HG03064 (cell line): ENCODE results near the gene TBL2.
"Not testable (repeated sequence)": the region's sequence is repeated elsewhere in the genome, so short reads cannot be mapped to it uniquely, and the experiment has no call there.

Source experiments
- ATAC-seq: cut with Tn5 transposase; IDR thresholded peaks from one replicate; pipeline ENCODE4 v1.9.1; 2021; ENCODE audit warnings: low read depth; ENCODE audit not compliant: unreplicated experiment

Gene TBL2

DNA sequence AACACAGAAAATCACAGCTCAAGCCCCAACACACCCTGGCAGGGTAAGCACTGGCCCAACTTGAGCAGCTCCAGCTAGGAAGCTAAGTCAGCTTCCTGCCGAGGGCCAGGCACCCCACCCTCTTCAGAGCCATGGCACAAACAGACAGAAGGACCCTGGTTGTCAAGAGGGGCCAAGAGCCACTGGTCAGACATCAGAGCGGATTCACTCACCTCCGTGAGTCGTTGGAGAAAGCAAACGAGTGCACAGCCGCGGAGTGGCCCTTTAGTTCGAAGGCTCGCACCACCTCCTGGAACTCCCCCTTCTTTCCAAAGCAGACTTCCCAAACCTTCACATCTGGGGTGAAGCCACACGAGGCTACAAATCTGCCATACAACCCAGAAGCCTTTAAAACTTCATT is 7.4 kb downstream of the TBL2 start:
- no peak for ATAC-seq

GRCh38 chr7:73570521-73570920 is 7.9 kb downstream of the TBL2 start:
- ATAC-seq = no peak

GRCh38 chr7:73569042-73569608 is 9.3 kb downstream of the TBL2 start:
- ATAC-seq = no peak

- ATAC-seq = no peak
These were observed 10.3 kb downstream of the TBL2 start for GRCh38 chr7:73567846-73568685.

- no peak for ATAC-seq
These were observed 11.2 kb downstream of the TBL2 start for GRCh38 chr7:73567140-73567539.

DNA sequence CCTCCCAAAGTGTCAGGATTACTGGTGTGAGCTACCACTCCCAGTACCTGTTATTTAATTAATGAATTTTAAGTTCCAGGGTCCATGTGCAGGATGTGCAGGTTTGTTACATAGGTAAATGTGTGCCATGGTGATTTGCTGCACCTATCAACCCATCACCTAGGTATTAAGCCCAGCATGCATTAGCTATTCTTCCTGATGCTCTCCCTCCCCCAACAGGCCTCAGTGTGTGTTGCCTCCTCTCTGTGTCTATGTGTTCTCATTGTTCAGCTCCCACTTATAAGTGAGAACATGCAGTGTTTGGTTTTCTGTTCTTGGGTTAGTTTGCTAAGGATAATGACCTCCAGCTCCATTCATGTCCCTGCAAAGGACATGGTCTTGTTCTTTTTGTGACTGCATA is 11.9 kb downstream of the TBL2 start:
- ATAC-seq = not testable (repeated sequence)

GRCh38 chr7:73565675-73566340 is 12.6 kb downstream of the TBL2 start:
- no peak for ATAC-seq

GRCh38 chr7:73560109-73560835 is 18.1 kb downstream of the TBL2 start:
- ATAC-seq = no peak

GRCh38 chr7:73557397-73558257 is 20.8 kb downstream of the TBL2 start, which contains the start of gene BCL7B:
Gene BCL7B, minus strand, starts transcription at chr7:73557690. Its CDS starts 112 bp downstream, at chr7:73557578.
- peak; percentile 44 for ATAC-seq

DNA sequence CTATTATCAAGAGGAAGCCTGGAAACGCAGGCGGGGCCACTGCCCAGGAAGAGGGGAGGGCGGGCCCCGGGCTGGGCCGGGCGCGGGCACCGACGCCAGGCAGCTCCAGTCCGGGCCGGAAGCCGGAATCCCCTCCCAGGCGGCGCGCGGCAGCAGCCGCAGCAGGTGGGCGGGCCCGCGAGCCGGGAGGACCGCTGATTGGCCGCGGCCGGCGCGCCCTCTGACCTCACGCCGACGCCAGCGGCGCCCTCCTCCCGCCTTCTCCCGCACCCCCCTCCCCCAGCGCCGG is 21.3 kb downstream of the TBL2 start:
- ATAC-seq = peak; percentile 87

DNA sequence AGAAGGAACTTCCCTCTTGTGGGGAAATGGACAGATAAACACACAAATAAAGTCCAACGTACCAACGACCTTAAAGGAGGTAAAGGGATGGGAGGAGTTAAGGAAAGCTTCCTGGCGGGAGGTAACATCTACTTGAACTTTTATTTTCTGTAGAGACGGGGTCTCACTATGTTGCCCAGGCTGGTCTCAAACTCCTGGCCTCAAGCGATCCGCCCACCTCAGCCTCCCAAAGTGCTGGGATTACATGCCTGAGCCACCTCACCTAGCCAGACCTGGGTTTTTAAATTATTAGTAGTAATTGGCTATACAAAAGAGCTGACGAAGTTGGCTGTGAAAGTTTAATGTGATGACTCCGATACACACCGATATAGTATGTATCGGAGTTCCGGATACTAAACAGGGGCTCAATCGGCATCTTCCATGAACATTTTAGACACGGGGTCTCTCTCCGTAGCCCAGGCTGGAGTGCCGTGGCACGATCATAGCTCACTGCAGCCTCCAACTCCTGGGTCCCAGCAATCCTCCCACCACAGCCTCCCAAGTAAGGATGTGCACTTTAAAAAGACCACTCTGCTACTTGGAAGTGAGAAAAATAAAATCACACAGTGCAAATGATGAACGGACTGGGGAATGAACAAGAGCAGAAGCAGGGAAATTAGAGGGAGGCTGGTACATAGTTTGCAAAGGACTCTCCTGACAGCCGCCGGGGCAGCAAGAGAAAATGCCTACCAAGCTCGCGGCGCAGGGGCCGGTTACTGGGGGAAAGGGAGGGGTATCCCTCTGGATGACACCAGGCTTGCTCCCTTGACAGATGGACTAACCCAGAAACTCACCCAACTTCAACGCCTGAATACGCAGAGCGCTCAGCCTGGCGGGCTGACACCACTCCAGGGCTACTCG is 21.9 kb downstream of the TBL2 start:
- no peak for ATAC-seq

DNA sequence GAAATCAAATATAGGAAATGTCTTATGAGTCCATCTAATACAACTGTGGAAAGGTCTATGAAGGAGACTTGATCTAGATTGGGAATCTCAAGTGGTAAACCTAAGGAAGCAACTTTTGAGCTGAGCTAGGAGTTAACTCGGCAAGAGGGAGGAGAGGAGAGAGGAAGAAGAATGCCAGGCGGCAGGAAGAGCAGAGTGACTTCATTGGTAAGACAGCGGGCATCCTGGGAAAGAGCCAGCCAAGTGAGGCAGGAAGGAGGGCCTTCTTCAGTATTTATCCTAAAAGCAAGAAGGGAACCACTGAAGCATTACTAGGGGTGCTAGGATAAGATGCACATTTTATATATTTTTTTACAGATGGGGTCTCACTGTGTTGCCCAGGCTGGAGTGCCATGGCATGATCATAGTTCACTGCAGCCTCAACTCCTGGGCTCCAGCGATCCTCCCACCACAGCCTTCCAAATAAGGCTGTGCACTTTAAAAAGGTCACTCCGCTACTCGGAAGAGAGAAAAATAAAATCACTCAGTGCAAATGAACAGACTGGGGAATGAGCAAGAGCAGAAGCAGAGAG is 22.9 kb downstream of the TBL2 start:
- no peak for ATAC-seq

GRCh38 chr7:73550093-73550492 is 28.3 kb downstream of the TBL2 start:
- ATAC-seq = not testable (repeated sequence)

DNA sequence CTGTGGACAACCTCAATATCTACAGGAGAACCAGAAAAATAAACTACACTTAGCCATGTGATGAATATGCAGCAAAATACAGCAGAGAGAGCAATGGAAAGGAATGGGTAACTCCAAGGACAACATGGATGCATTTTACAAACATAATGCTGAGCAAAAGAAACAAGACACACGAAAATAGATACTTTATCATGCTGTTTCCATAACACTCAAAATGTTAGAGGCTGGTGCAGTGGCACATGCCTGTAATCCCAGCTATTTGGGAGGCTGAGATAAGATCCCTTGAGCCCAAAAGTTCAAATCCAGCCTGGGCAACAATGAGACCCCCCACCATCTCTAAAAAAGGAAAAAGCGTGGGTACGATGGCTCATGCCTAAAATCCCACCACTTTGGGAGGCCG is 29.2 kb downstream of the TBL2 start:
- no peak for ATAC-seq

DNA sequence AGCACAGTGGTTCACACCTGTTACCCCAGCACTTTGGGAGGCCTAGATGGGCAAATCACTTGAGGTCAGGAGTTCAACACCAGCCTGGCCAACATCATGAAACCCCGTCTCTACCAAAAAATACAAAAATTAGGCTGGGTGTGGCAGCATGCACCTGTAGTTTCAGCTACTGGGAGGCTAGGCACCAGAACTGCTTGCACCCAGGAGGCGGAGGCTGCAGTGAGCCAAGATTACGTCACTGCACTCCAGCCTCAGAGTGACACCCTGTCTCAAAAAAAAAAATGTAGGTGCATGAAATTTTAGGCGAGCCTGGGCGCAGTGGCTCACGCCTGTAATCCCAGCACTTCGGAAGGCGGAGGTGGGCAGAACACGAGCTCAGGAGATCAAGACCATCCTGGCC is 30.5 kb downstream of the TBL2 start:
- ATAC-seq = no peak

DNA sequence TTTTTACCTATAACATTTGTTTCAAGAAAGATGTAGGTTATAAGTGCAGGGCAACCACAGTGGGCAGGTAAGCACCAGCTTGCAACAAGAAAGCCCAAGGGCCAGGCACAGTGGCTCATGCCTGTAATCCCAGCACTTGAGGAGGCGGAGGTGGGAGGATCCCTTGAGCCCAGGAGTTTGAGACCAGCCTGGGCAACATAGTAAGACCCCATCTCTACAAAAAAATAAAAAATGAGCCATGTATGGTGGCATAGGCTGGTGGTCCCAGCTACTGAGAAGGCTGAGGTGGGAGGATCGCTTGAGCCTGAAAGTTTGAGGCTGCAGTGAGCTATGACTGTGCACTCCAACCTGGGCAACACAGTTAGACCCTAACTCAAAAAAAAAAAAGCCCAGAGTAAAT is 33.7 kb downstream of the TBL2 start:
- ATAC-seq = no peak

DNA sequence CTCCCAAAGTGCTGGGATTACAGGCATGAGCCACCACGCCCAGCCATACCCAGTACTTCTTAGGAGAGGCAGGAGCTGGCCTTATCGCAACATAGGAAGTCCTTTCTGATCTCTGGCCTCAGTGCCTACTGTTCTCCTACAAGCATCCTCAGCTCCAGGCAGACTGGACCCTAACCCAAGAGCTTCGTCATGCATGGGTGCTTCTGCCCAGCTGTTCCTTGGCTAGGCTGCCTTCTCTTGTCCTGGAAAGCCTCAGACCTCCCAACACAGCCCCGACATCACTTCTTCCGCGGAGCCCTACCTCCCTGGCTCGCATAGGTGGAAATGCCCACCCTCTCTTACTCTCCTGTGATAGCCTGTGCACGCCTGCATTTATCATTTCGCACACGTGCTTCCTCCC is 36.7 kb downstream of the TBL2 start:
- ATAC-seq = no peak

GRCh38 chr7:73539709-73540108 is 38.7 kb downstream of the TBL2 start:
- no peak for ATAC-seq

DNA sequence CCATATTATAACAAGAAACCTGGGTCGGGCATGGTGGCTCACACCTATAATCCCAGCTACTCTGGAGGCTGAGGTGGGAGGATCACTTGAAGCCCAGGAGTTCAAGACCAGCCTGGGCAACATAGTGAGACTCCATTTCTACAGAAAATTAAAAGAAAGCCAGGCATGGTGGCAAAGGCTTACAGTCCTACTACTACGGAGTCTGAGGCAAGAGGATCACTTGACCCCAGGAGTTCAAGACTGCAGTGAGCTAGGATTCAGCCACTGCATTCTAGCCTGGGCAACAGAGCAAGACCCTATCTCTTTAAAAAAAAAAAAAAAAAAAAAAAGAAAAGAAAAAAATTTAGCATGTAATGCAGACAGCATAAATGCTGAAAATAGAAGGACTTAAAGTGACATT is 39.9 kb downstream of the TBL2 start:
- not testable (repeated sequence) for ATAC-seq
